PC-9 (cell line): ENCODE measurements around the gene CD22. TPM values are rescaled to one million over a fixed set of nuclear protein-coding genes. Genes with fewer than 3 reads are reported as not detected.

Experiments
- BruUV-seq: library from RNA; stranded (reverse); fragments of 400-500 nt; replicated peaks from 2 replicates; lab custom pipeline; 2021; lab: Mats Ljungman, UMichigan
- CTCF ChIA-PET: fragments of 300-600 bp; sonication (Branson Sonifier 250); formaldehyde crosslinking; loops from one replicate; lab custom pipeline; 2022; ENCODE audit warnings: antibody characterized with exemption; lab: Charles Lee
- POLR2A ChIA-PET: fragments of 300-600 bp; sonication (Branson Sonifier 250); formaldehyde crosslinking; loops from one replicate; lab custom pipeline; 2022; ENCODE audit warnings: antibody characterized with exemption; ENCODE audit not compliant: unreplicated experiment; lab: Charles Lee
- DNase-seq, 2 experiments: peaks; one replicate each; pipeline versions ENCODE4 v3.0.0 to v3.0.0-alpha.2; 2015 to 2022; ENCODE audit warnings: mixed read lengths in 1 of 2
- H2AFZ ChIP-seq: fragments of 200-600 bp; sonication (generic); 2 replicates; pipeline ENCODE4 v1.8.1; 2017; ENCODE audit warnings: antibody characterized with exemption
- H3F3A ChIP-seq: fragments of 200-600 bp; sonication (generic); 2 replicates; pipeline ENCODE4 v1.8.1; 2017; ENCODE audit warnings: antibody characterized with exemption, mild to moderate bottlenecking, low read depth; ENCODE audit not compliant: insufficient read depth
- H3K27ac ChIP-seq: fragments of 200-600 bp; sonication (generic); 2 replicates; pipeline ENCODE4 v1.6.1; 2016; ENCODE audit warnings: mixed run types
- H3K27me3 ChIP-seq: fragments of 200-600 bp; sonication (generic); 2 replicates; pipeline ENCODE4 v1.6.1; 2016; ENCODE audit warnings: low read depth, mixed run types; ENCODE audit not compliant: insufficient read depth
- H3K36me3 ChIP-seq: fragments of 200-600 bp; sonication (generic); 2 replicates; pipeline ENCODE4 v1.6.1; 2016; ENCODE audit warnings: low read depth, mixed run types
- H3K4me1 ChIP-seq: fragments of 200-600 bp; sonication (generic); replicated peaks from 2 replicates; pipeline ENCODE4 v1.6.1; 2016; ENCODE audit warnings: mixed run types; ENCODE audit not compliant: insufficient read depth
- H3K4me2 ChIP-seq: fragments of 200-600 bp; sonication (generic); 2 replicates; pipeline ENCODE4 v1.6.1; 2017; ENCODE audit warnings: mixed run types
- H3K4me3 ChIP-seq: fragments of 200-600 bp; sonication (generic); 2 replicates; pipeline ENCODE4 v1.6.1; 2016; ENCODE audit warnings: mixed run types
- H3K79me2 ChIP-seq: fragments of 200-600 bp; sonication (generic); 2 replicates; pipeline ENCODE4 v1.6.1; 2017; ENCODE audit warnings: low read depth, mixed run types
- H3K9me2 ChIP-seq: fragments of 200-600 bp; sonication (generic); 2 replicates; pipeline ENCODE4 v1.8.1; 2017; ENCODE audit warnings: mild to moderate bottlenecking; ENCODE audit not compliant: insufficient read depth
- H3K9me3 ChIP-seq: fragments of 200-600 bp; sonication (generic); 2 replicates; pipeline ENCODE4 v1.8.1; 2016; ENCODE audit warnings: low read depth; ENCODE audit not compliant: insufficient read depth
- H4K20me1 ChIP-seq: fragments of 200-600 bp; sonication (generic); 2 replicates; pipeline ENCODE4 v1.8.1; 2017; ENCODE audit not compliant: insufficient read depth
- CTCF ChIP-seq: fragments of 200-600 bp; sonication (generic); conservative IDR thresholded peaks from 2 replicates; pipeline ENCODE4 v1.6.1; 2017; ENCODE audit warnings: mixed run types, antibody characterized with exemption, mild to moderate bottlenecking, moderate library complexity
- EZH2 ChIP-seq: fragments of 200-600 bp; sonication (generic); IDR thresholded peaks from 2 replicates; pipeline ENCODE4 v1.8.0; 2017; ENCODE audit warnings: antibody characterized with exemption, low read depth
- intact Hi-C: fragments of 100-400 bp; cut with micrococcal nuclease; formaldehyde crosslinking; loops from one replicate; pipeline ENCODE4 v1.10.0; 2022; ENCODE audit not compliant: unreplicated experiment
- total RNA-seq: library from RNA; stranded (reverse); gene quantifications from 2 replicates; pipeline ENCODE4 v1.2.3, GENCODE V29; 2021

The CD22 gene
- total RNA-seq, 1 experiment from 2014 or later: 29.8 TPM

DNA sequence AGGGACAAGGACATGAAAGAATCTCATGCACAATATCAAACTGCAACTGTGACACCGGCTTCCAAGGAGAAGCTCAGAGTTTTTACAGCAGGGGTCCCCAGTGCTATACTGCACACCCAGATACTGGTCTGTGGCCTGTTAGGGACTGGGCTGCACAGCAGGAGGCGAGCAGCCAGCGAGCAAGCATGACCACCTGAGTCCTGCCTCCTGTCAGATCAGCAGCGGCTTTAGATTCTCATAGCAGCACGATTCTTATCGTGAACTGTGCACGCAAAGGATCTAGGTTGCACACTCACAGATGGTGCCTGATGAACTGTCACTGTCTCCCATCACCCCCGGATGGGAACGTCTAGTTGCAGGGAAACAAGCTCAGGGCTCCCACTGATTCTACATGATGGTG lies 13.1 kb upstream of the CD22 start:
- DNase-seq: no peak
- Histone ChIP-seq H3F3A (peaks cover 65% of the 10 kb centered on the region), H3K4me1 (peaks cover 90% of the 10 kb centered on the region), H3K36me3 (peaks cover 28% of the 10 kb centered on the region), H3K9me3 (no peaks in the 10 kb centered on the region), H3K27me3 (no peaks in the 10 kb centered on the region), H2AFZ (no peak overlapping the region), H3K9me2 (no peaks in the 10 kb centered on the region), H3K27ac (peak overlapping the region; percentile 98; the same call in 1 of the 2 replicates), H3K79me2 (peaks cover 45% of the 10 kb centered on the region), H3K4me2 (no peak overlapping the region; the same call in 1 of the 2 replicates), H4K20me1 (no peaks in the 10 kb centered on the region), H3K4me3 (no peak overlapping the region)
- CTCF ChIA-PET: no interaction called here
- POLR2A ChIA-PET: no interaction called here
- TF ChIP-seq EZH2 (no peak), CTCF (no peak)
- intact Hi-C loops: loop anchor here (5.0 to 10.0 kb wide), 2 partner anchors 401 to 619 kb away; partner anchors contain the start of genes KMT2B and LRFN3
- BruUV-seq: no TSS peak

DNA sequence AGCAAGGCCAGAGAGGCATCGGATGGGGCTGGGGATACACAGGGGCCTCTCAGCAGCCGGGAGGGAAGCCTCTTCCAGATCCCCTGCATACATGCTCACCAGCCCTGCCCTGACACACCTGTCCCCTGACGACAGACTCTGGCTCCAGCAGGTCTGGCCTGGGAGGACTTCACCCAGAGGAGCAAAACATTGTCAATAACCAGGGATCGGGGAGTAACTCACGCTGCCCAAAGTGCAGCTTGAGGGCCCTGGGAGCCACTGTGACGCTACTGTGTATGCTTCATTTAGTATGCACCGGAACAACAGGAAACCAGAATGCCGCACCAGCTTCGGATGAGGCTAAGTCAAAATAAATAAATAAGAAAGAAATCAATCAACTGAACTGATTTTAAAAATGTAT lies 12.4 kb upstream of the CD22 start:
- peaks cover 38% of the 10 kb centered on the region for H3K79me2 ChIP-seq
- H3F3A ChIP-seq: peaks cover 59% of the 10 kb centered on the region
- H2AFZ ChIP-seq: no peak overlapping the region
- no TSS peak for BruUV-seq
- no peaks in the 10 kb centered on the region for H4K20me1 ChIP-seq
- TF ChIP-seq CTCF (no peak), EZH2 (no peak)
- H3K36me3 ChIP-seq: peaks cover 24% of the 10 kb centered on the region
- no peaks in the 10 kb centered on the region for H3K27me3 ChIP-seq
- intact Hi-C loops: loop anchor here (5.0 to 10.0 kb wide), 2 partner anchors 401 to 618 kb away; partner anchors contain the start of genes KMT2B and LRFN3
- H3K9me3 ChIP-seq: no peaks in the 10 kb centered on the region
- H3K27ac ChIP-seq: peak overlapping the region; percentile 98
- ChIA-PET POLR2A (no interaction called here), CTCF (no interaction called here)
- H3K4me2 ChIP-seq: peak overlapping the region; percentile 49; the same call in 1 of the 2 replicates
- peaks cover 83% of the 10 kb centered on the region for H3K4me1 ChIP-seq
- no peak for DNase-seq
- no peak overlapping the region for H3K4me3 ChIP-seq
- H3K9me2 ChIP-seq: no peaks in the 10 kb centered on the region

- intact Hi-C loops: loop anchor here (1.0 to 10.0 kb wide), 3 partner anchors 48 to 617 kb away; partner anchors contain the start of genes KMT2B and LRFN3
- POLR2A ChIA-PET: no interaction called here
These were observed 11.4 kb upstream of the CD22 start for GRCh38 chr19:35317464-35318043.

More at GRCh38 chr19:35317464-35318043, 11.4 kb upstream of the CD22 start:
- CTCF ChIA-PET: interaction anchor here (0.5 to 1.5 kb wide), 2 partner anchors 9 to 49 kb away, joined by 4 to 11 read pairs; no protein-coding TSS in a partner anchor
- no peaks in the 10 kb centered on the region for H3K27me3 ChIP-seq
- TF ChIP-seq EZH2 (no peak), CTCF (no peak)
- H2AFZ ChIP-seq: no peak overlapping the region
- peaks cover 26% of the 10 kb centered on the region for H3K36me3 ChIP-seq
- H3K27ac ChIP-seq: peak overlapping the region; percentile 98
- DNase-seq: peak in 1 of 2 experiments; percentile 60
- peaks cover 28% of the 10 kb centered on the region for H3K79me2 ChIP-seq
- no peaks in the 10 kb centered on the region for H3K9me2 ChIP-seq
- no peaks in the 10 kb centered on the region for H4K20me1 ChIP-seq
- H3K9me3 ChIP-seq: no peaks in the 10 kb centered on the region
- BruUV-seq: no TSS peak
- no peak overlapping the region for H3K4me3 ChIP-seq
- peak overlapping the region; percentile 49 for H3K4me2 ChIP-seq
- peaks cover 59% of the 10 kb centered on the region for H3F3A ChIP-seq
- peaks cover 73% of the 10 kb centered on the region for H3K4me1 ChIP-seq
